ENCODE measurements around the gene RSF1.
"Not testable (repeated sequence)": the region's sequence is repeated elsewhere in the genome, so short reads cannot be mapped to it uniquely, and the experiment has no call there.

RSF1 gene

GRCh38 chr11:77672264-77672663 lies 148.3 kb downstream of the RSF1 start:
- DNase-seq (ENCODE audit: low spot score): no peak

- no peak for DNase-seq (ENCODE audit: low spot score)
Measured at GRCh38 chr11:77669848-77670511, 150.5 kb downstream of the RSF1 start.

- DNase-seq (ENCODE audit: low spot score): no peak
Measured at GRCh38 chr11:77668760-77669159, 151.8 kb downstream of the RSF1 start.

DNA sequence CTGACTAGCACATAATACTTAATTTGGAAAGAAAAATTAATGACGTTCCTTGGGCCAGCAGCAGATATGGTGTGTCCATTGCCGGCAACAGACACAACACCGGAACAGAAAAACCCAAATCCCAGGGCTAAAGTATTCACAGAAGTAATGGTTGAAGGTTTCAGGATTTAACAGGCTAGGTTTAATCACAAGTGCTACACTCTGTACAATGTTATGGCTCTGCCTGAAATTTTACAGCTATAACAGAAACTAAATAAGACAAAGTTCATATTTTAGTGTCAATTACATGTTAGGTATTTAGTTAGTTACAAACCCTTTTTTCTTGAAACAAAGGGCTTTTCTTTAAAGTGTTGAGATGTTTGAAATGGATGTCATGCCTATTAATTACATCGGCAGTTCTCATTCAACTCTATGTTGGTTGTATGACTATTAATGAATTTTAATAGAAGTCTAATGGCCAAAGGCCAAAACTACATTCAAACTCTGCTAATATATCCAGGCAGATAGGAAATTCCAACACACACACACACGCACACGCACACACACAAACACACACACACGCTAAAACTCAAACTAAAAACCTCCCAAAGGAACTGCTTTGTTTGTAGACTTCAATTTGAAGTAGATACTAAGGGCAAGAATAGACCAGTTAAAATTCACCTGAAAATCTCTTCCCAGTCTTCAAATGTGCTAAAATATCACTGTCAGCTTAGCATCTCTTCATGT lies 155.1 kb downstream of the RSF1 start:
- no peak for DNase-seq (ENCODE audit: low spot score)

DNA sequence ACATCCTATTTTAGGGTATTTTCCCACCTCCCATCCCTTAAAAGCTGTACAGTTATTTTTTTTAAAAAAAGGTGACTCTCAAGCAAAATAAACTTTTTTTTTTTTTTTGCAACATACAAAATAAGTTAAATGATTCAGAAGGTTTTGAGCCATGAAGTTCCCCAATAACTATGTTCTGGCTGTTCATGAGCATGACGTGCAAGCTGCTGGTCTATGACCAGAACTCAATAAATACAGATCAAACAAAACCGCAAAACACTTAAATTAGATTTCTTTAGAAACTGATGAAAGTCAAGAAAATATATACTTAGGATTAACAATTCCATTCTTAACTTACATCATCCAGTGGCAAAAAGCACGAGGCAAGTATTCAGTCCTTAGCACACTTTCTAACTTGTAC lies 158.9 kb downstream of the RSF1 start:
- DNase-seq (ENCODE audit: low spot score): no peak

- no peak for DNase-seq (ENCODE audit: low spot score)
Measured at GRCh38 chr11:77660947-77661346, 159.6 kb downstream of the RSF1 start.

DNA sequence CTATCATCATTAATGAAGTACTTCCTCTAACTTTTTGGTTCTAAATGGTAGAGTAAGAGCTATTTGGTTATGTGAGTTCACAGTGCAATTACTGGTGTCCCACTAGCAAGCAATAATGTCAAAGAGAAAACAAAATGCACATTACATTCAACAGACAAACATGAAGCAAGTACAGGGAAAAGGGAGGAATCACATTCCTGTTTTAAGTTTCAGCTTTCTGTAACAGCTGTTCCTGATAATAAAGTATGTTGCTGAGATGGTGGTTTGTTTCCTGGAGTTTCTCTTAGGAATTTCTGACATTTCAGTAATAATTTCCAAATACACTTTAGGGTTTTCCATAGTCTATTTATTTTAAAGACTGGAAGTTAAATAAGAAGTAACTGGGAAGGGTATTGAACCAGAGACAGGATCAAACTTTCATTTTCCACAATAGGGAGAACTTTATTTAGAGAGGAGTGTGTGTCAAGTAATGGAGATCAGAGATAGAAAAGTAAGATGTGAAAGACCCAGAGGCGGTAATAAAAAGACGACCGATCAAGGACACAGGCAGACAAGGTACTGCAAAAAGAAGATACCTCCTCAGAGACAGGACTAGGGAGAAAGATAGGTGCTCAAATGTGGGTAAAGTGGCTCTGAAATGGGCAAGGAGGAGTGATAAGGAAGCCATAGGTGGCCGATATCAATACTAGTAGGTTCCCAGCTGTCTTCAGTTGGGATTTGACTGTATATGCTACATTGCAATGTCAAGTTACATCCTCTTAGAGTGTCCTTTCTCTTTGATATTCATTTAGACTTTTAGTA lies 162.1 kb downstream of the RSF1 start:
- no peak for DNase-seq (ENCODE audit: low spot score)

GRCh38 chr11:77656362-77656761 lies 164.2 kb downstream of the RSF1 start:
- no peak for DNase-seq (ENCODE audit: low spot score)

DNA sequence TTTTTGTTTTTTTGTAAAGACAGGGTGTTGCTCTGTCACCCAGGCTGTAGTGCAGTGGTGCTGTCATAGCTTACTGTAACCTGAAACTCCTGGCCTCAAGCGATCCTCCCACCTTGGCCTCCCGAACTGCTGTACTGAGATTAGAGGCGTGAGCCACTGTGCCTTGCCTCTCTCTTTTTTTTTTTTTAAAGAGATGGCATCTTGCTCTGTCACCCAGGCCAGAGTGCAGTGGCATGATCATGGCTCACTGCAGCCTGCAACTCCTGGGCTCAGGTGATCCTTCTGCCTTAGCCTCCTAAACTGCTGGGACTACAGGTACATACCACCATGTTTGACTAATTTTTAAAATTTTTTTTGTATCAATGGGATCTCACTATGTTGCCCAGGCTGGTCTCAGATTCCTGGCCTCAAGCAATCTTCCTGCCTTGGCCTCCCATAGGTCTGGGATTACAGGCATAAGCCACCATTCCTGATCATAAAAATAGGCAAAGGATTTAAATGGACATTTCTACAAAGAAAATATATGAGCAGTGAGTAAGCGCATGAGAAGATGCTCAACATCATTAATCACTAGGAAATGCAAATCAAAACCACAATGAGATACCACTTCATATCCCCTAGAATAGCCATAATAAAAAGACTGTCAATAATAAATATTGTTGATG lies 165.6 kb downstream of the RSF1 start:
- no peak for DNase-seq (ENCODE audit: low spot score)

GRCh38 chr11:77650123-77650522 lies 170.4 kb downstream of the RSF1 start:
- DNase-seq (ENCODE audit: low spot score): no peak

DNA sequence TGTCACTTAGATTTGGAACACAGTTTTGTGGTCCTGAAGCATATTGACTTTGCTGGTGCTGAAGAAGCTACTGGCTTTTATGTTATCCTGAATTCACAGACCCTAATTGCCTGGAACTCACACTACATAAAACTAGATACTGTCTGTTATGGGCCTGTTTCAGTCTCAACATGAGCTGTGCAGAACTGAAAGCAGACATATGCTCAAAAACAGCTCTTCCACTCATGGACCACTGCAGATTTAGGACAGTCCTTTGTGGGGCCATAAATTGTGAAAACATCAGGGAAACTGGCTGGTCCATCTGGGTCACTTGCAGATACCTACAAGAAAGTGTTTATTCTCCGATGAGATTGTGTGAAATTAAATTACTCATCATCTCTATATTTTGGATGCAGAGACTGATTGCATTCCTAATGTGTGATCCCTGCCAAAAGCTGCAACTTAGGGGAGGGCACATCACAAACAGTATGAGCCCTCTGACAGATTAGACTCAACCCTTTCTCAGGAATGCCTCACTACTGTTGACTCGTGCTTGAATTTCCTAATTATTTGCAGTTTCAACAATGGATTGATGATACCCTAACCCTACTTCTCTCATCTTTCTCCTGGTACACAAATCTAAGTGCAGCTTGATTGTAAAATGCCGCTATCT lies 172.7 kb downstream of the RSF1 start:
- no peak for DNase-seq (ENCODE audit: low spot score)

- no peak for DNase-seq (ENCODE audit: low spot score)
Measured at GRCh38 chr11:77644887-77645286, 175.6 kb downstream of the RSF1 start.

- no peak for DNase-seq (ENCODE audit: low spot score)
Measured at GRCh38 chr11:77642228-77642627, 178.3 kb downstream of the RSF1 start.

- DNase-seq (ENCODE audit: low spot score): peak; percentile 83
Measured at GRCh38 chr11:77637345-77638165, 183.0 kb downstream of the RSF1 start, which contains the start of gene CLNS1A. TSS of gene CLNS1A (minus strand) at chr11:77637794. CDS start at chr11:77637714, 80 bp downstream.

- no peak for DNase-seq (ENCODE audit: low spot score)
Measured at GRCh38 chr11:77636731-77637344, 183.7 kb downstream of the RSF1 start.

DNA sequence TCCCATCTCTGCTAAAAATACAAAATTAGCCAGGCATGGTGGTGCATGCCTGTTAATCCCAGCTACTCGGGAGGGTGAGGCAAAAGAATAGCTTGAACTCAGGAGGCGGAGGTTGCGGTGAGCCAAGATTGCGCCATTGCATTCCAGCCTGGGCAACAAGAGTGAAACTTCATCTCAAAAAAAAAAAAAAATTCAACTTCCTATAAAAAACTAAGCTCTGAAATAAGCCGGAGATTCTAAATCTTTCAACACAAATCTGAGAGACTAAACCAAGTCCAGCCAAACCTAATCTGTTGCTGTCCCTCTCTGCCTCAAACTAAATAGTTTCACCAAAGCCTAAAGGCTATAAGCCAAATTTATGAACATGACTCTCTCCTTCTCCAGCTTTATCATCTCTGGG lies 186.6 kb downstream of the RSF1 start:
- DNase-seq (ENCODE audit: low spot score): not testable (repeated sequence)

DNA sequence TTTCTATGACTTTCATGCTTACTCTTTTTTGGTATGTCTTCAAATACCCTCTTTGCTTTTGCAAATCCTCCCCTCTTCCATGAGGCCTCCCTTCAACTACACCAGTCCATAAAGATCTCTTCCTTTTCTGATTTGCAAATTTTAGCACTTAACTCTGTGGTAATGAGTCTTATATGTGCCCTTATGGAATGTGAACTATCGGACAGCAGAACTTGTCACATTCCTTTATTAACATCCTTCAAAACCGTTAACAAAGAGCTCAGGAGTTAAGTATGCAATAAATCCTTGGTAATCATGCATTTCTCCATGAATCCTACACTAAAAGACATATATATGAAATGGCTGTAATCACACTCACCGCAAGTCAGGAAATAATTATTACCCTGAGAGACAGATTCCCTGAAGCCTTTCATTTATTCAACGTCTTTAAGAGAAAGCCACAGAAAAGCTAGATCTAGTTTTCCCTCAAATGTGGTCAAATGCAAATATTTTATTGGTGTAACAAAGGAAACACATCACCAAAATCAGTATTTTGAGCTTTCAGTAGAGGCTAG lies 190.3 kb downstream of the RSF1 start:
- DNase-seq (ENCODE audit: low spot score): no peak

DNA sequence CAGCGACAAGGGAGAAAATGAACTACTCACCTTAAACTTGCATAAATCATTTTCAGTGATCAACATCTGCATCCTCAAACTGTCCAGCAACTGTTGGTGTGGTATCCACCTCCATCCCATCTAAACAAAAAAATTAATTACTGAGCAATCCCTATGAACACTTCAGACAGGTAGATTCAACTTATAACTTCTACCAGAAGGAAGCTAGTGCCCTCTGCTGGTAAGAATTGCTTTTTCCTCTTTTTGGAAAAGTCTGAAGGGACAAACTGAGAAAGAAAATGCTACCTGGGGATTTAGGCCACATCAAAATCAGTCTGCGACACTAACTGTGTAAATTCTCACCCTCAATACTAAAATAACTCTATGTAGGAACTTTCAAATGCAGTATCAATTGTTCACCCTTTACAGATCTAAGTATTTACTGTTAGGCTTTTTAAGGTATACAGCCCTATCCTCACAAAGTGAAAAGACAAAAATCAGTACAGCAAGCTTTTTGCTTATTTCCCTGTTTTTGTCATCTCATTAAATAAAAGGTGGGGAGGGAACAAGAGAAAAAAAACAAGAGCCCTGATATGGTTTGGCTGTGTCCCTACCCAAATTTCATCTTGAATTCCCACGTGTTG lies 200.8 kb downstream of the RSF1 start:
- DNase-seq (ENCODE audit: low spot score): peak; percentile 49

GRCh38 chr11:77617892-77618291 lies 202.6 kb downstream of the RSF1 start:
- DNase-seq (ENCODE audit: low spot score): no peak

DNA sequence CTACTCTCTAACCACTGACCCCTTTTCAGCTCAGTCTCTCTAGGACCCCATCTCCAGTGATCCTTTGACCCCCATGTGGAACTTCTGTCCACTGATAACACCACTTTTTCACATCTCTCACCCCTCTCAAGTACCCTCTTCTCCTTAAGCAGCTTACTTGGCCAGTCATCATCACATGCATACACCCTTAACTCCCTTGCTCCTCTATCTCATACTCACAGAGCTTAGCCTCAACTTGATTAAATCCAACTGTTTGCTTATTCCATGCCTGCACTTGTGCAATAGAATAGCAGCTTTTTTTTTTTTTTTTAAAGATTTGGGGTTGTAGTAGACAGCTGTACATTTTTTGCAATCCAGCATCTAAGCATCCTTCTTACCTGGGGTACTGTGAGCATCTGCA lies 208.6 kb downstream of the RSF1 start:
- no peak for DNase-seq (ENCODE audit: low spot score)

All from CD4-positive, alpha-beta T cell treated with Interleukin-15 for 4 hours (primary cell).